HG03103 (cell line): ENCODE data around the gene VIPR2.

Experiments
- ATAC-seq: cut with Tn5 transposase; IDR thresholded peaks from one replicate; pipeline ENCODE4 v1.9.1; 2021; ENCODE audit warnings: low read depth; ENCODE audit not compliant: unreplicated experiment

Gene VIPR2

DNA sequence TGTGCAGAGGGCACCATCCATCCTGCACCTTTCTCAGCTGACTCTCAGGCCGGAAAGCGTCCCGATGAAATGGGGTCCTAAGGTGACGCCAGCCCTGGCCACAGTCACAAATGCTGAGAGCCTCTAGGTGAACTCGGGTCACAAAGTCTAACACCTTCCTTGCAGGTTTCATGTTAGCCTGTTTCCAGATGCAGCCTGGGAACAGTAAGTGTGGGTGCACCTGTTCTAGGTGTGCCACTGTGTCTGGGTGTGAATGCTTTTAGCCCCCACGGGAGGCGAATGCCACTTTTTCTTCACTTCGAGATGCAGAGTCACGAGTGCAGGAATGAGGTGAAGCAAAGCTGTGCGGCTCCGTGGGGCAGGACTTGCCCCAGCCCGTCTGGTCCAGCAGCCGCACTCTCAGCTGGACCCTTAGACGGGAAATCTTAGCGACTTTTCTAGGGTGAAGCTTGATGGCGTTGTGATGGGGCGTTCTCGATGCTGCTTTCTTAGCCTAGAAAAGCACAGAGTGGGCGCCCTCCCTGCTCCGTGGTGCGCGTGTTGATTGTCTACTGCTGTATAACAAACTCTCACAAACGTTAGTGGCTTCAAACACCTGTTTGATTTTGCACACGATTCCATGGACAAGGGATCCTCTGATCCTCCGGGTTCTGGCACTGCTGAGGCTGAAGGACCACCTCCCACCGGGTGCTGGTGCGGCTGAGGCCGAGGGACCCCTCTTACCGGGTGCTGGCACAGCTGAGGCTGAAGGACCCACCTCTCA, 13.6 kb upstream of the VIPR2 start:
- no peak for ATAC-seq

DNA sequence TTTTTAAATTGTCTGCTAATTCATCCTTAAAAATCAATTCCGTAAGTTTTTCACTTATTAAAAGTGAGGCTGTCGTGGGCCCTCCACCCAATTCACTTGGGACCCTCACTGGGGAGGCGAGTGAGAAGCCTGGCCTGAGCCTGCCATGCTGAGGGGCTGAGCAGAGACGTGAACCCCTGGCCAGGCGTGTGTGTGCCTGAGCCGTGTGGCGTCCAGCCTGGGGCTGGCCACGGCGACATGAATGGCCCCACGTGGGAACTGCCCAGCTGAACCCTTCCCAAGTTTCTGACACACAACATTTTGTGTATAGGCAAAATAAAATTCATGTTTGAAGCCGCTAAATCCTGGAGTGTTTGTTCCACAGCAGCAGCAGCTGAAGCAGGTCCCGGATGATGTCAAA, 13.0 kb upstream of the VIPR2 start:
- no peak for ATAC-seq

- no peak for ATAC-seq
These were observed 12.0 kb upstream of the VIPR2 start for GRCh38 chr7:159156436-159157245.

- ATAC-seq = no peak
These were observed 10.7 kb upstream of the VIPR2 start for GRCh38 chr7:159155410-159155809.

DNA sequence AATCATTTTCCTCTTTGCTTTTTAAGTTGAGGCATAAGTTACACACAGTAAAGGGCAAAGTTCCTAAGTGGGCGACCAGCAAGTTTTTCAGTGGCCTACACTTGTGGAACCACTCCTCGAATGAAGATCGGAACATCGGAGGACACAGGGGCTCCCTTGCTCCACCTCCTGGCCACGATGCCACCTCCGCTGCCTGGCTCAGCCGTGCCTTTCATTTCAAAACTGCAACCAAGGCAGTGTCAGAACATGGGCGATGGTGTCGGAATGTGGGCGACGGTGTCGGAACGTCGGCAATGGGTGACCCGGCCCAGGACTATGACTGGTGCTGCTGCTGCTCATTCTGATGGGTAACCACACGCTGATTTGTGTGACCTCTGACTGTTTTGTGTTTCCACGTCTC, 9.6 kb upstream of the VIPR2 start:
- ATAC-seq = no peak

DNA sequence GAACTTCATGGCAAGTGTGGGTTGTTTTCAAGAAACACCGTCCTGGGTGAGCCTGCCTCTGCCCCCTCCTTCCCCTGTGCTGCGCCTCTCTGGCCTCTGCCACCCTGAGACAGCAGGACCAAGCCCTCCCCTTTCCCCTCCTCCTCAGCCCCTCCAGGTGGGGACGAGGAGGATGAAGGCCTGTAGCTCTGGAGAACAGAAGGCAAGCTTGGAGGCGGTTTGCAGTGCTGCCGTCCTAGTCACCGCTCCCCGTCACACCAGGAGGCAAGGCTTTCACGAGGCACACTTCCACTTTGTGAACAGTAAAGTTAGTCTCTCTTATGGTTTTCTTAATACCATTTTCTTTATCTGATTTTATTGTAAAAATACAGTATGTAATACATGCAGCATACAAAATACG, 8.8 kb upstream of the VIPR2 start:
- no peak for ATAC-seq

GRCh38 chr7:159152816-159153215, 8.1 kb upstream of the VIPR2 start:
- ATAC-seq = no peak

GRCh38 chr7:159151231-159151630, 6.6 kb upstream of the VIPR2 start:
- no peak for ATAC-seq

- ATAC-seq = no peak
These were observed 4.8 kb upstream of the VIPR2 start for GRCh38 chr7:159149488-159149887.

- ATAC-seq = no peak
These were observed 4.0 kb upstream of the VIPR2 start for GRCh38 chr7:159148430-159149395.

DNA sequence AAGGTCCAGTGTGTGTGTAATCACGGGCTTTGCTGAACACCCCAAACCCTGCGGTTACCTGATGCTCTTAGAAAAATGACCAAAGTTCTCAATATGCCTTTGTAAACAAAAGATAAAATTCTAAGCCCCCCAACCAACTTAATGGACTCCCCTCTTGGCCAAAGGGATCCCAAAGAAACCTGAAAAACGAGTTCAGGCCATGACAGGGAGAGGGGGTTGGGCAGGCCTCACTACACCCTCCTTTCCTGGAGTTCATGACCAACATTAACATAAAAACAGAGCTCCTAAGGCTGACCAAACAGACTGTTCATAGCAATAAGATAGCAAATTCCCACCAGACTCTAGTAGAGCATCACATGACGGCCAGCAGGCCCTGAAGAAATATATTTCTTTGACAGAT, 3.0 kb upstream of the VIPR2 start:
- ATAC-seq = no peak

- ATAC-seq = no peak
These were observed 2.6 kb upstream of the VIPR2 start for GRCh38 chr7:159147246-159147645.

DNA sequence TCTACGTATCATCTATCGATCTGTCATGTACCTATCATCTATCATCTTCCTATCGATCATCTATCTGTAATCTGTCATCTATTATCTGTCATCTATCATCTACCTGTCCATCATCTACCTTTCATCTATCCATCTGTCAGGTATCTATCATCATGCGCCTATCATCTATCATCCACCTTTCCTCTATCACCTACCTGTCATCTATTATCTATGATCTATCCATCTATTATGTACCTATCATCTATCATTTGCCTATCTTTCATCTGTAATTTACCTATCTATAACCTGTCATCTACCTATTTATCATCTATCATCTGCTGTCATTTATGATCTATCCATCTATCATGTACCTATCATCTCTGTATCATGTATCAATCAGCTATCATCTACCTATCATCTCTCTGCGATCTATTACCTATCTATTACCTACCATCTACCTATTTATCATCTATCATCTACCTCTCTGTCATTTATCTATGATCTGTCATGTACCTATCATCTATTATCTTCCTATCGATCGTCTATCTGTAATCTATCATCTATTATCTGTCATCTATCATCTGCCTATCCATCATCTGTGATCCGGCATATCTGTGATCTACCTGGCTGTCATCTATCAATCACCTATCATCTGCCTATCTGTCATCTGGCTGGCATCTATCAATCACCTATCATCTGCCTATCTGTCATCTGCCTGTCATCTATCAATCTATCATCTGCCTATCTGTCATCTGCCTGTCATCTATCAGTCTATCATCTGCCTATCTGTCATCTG, 1.6 kb upstream of the VIPR2 start:
- no peak for ATAC-seq

- no peak for ATAC-seq
These were observed 806 bp upstream of the VIPR2 start for GRCh38 chr7:159145490-159145855.

DNA sequence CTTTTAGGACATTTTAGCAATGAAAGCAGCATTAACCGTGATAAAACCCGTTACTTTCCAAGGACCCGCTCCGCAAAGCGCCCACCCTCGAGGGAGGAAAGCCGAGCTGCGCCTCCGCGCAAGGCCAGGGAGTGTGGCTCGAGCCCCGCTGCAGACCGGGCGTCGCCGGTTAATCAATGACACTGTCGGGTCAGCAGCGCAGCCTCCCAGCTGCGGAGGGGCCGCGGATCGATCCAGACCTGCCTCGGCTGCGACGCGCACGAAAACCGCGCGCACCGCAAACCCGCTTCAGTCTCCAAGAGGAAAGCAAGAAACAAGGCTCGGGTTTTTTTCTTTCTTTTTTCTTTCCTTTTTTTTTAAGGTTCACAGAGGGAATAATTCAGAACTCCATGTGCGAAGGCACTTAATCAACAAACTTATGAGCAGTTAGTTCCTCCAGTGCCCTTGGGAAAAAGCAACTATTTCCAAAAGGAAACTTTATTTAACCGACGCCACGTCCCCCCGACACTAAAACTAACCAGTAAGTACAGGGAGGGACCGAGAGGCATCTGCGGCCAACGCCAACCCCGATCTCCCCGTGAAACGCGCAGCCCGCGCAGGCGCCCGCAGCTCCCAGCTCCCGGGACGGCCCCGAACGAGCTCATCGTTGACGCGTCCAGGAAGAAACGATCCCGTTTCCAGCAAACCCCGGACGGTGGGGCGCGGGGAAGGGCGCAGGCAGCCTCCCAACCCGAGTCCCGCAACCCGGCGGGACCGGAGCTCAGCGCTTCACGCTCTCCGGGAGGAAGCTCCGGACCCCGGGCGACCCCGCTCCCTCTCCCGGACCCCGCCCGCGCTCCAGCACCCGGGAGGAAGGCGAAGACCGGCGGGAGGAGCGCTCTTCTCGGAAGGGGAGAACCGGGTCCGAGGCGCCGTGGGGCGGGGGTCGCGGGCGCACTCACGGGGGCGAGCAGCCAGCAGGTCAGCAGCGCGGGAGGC, 598 bp downstream of the VIPR2 start:
- no peak for ATAC-seq

- no peak for ATAC-seq
These were observed 1.9 kb downstream of the VIPR2 start for GRCh38 chr7:159142730-159143129.

GRCh38 chr7:159142199-159142598, 2.5 kb downstream of the VIPR2 start:
- no peak for ATAC-seq

- ATAC-seq = no peak
These were observed 3.0 kb downstream of the VIPR2 start for GRCh38 chr7:159141660-159142059.

- ATAC-seq = no peak
These were observed 3.5 kb downstream of the VIPR2 start for GRCh38 chr7:159141167-159141566.
